GM21619 (cell line): ENCODE results near the gene CRTC2.
A peak's percentile ranks its signal among the peaks of the same experiment; 100 is the strongest.

ENCODE experiments used
- ATAC-seq: cut with Tn5 transposase; IDR thresholded peaks from one replicate; pipeline ENCODE4 v1.9.1; 2021; ENCODE audit not compliant: unreplicated experiment

CRTC2 gene

DNA sequence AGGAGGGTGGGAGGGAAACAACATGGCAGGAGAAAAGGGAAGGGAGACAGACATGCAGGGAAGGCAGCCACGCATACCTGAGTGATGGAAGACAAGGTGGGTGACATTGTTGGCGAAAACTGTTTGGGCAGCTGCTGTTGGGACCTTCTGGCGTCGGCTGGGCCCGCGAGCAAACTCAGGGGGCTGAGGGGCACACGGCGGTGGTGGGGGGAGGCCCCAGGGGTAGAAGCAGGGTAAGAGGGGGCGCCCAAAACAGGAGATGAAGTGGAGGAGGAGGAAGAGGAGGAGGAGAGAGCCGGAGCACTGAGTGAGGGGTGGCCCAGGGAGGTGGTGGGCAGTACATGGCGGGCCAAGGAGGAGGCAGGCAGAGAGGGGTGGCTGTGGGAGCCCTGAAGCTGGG, 7.2 kb downstream of the CRTC2 start:
- ATAC-seq, result no peak

- ATAC-seq, result peak; percentile 53
Observed at GRCh38 chr1:153946622-153947241, 11.7 kb downstream of the CRTC2 start, which contains the start of gene DENND4B. Gene DENND4B, minus strand, starts transcription at chr1:153946718. Its CDS starts 2,344 bp downstream, at chr1:153944374.

DNA sequence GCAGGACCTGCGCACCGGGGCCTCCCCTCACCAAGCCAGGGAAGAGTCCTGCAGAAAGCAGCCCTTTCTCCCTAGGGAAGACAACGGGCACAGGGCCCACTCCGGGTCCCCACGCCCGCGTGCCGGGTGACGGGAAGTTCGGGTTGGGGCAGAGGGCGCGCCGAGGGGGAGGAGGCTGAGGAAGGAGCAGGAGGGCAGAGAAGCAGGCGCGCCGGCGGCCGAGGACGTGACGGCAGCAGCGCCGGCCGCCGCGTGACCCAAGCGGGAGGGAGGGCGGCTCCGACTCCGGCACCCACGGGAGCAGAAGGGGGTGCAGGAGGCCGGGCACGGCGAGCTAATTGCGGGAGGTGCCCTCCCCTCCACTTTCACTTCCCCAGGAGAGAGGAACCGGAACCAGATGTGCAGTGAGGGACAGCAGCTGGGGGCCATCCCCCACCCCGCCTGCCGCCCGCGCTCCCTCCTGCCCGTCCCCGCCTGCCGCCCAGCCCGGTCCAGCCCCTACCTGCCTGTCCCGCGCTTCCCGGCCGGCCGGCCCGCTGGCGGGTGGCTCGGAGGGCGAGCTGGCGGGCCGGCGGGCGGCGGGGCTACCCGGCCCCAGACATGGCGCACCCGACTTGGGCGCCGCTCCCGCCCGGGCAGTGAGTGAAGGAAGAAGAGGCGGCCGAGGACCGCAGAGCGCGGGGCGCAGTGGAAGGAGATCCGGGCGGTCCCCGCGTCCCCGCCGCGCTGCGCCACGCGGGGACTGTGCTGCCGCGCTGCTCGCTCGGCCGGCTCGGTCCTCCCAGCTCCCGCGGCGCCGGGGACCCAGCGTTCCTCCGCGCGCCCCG, 12.4 kb downstream of the CRTC2 start:
- ATAC-seq, result peak; percentile 73

DNA sequence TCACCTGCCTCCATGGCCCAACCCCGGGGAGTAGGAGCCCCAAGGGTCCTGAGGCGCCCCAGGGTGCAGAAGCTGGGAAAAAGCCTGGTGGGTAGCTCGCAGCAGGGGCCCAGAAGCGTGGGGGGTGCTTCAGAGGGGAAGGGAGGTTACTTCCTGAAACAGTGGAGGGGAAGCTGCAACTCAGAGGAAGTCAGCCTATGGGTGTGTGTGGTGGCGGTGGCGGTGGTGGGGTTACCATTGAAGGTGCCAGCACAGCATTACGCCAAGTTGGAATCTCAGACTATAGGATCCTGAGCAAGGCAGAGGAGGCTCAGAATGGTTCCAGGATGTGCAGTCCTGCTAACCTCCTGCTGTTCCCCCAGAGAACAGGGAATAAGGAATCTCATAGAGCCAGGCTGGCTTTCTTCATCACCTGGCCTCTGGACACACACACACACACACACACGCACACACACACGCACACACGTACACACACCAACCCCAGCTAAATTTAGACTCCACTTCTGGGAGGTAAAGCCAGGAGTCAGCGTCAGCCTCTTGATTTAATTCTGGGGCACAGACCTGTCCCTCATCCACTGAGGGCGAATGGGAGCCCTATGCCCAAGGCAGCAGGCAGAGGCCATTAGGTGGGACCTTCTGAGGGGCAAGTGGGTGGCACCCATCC, 13.1 kb downstream of the CRTC2 start:
- peak; percentile 11 for ATAC-seq

GRCh38 chr1:153944827-153945117, 13.6 kb downstream of the CRTC2 start:
- ATAC-seq, result no peak

GRCh38 chr1:153944005-153944826, 14.2 kb downstream of the CRTC2 start:
- ATAC-seq, result no peak

- no peak for ATAC-seq
Observed at GRCh38 chr1:153942766-153943549, 15.5 kb downstream of the CRTC2 start.

DNA sequence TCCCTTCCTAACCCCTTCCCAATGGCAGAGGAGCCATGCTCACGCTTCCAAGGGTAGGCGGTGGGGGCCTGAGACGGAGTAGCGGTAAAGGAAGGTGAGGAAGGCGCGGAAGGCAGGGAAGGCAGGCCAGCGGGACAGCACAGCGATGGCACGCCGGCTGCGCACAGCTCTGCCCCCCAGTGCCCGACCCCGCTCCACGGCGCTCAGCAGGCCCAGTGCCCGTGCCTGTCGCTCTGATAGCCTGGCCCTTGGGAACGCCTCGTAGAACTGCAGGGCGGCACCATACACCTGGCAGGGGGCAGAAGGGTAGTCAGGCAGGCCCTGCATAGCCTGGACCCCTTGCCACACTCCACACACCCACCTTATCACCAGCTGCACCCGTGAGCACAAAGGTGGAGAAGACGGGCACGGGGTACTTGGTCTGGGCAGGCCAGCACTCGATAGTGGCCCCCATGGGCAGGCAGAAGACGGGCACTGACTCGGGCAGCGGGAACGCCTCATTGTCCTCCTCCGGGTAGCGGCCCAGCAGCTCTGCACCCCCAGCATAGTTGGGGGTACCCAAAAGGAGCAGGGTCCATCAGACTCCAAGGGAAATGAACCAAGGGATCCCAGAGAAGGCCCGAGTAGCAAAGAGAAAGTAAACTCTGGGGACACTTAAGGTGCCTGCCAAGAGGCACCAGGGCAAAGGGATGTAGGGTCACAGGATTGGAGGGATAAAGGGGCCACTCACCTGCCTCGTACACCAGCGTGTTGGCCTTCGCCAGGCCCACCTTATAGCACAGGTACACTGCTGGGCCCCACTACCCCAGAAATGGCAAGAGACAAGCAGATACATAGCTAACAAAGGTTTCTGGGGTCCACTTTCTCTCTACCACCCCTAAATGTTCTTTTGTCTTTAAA, 16.3 kb downstream of the CRTC2 start:
- no peak for ATAC-seq

- ATAC-seq, result no peak
Observed at GRCh38 chr1:153940756-153941155, 17.7 kb downstream of the CRTC2 start.

- ATAC-seq, result no peak
Observed at GRCh38 chr1:153939476-153939875, 18.9 kb downstream of the CRTC2 start.

DNA sequence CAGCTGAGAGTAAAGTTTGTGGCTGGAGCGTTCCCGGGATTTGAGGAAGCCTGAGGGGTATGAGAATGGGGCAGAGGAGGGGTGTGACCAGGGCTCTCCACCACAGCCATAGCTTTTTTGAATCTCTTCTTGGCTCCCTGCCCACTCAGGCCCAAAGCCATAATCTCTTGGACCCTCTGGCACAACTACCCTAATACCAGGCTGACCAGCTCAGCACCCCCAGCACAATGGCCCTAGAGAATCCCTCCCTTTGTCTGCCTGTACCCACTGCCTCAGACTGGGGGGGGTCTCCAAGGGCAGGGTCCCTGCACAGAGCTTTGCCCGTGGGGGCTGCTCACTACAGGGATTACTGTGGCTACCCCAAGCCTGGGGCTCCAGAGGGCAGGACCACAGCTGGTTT, 19.4 kb downstream of the CRTC2 start:
- ATAC-seq, result no peak

DNA sequence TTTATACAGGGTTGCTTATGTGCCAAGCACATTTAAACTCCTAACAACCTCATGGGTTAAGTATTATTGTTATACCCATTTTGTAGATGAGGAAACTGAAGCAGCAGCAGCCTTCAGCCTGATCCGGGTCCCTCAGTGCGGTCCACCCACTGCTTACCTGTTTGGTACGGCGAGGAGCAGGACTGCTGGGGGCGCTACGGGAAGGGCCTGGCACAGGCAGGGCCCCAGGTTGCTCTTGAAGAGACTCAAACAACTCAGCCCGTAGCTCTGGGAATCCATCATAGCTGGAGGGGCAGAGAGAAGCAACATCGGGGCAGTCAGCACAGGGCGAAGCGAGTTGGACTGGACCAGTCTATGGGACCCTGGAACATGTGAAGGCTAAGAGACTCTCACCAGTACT, 21.1 kb downstream of the CRTC2 start:
- no peak for ATAC-seq

DNA sequence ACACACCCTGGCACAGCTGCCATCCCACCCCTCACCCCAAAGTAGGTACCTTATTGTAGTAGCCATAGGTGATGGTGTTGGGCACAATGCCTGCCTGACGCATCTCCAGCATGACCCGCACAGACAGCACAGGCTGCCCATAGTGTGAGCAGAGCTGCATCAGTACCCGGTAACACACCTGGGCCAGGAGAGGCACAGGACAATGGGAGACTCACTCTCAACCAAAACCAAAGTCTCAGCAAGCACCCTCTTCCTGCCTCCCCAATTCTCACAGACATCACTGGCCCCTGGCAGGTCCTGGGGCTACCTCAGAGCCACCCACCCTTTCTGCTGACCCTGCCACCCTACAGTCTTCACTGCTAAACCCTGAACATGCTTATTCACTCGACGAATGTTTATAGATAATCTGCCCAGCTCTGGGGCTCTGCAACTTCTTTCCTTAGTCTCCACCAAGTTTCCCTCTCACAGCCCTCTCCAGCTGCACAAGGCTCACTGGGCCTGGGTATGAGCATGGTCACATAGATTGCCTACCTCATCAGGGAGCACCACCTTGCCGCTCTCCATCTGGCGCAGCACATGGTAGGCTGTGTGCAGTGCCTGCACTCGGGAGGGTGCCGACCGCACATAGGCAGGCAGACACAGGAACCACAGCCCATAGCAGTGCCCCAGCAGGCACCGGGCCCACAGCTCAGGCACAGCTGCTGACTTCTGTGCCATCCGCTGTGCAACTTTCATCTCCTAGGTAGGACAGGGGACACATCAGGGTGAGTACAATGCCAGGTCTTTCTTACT, 22.2 kb downstream of the CRTC2 start:
- ATAC-seq, result no peak

DNA sequence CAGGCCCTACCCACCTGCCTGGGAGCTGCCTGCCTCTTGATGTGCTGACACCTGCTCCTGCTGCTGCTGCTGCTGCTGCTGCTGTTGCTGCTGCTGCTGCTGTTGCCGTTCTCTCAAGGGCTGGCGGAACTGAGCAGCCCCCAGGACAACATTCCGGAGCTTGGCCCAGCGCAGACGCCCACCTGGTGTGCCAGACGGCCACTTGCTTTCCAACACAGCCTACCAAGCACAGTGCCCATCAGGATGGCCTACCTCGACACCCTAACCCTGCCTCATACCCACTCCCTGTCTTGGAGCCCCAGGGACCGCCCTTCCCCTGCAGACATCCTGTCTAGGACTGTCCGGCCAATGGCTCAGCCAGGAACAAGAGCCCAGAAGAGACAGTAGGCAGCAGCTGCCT, 23.7 kb downstream of the CRTC2 start:
- no peak for ATAC-seq

DNA sequence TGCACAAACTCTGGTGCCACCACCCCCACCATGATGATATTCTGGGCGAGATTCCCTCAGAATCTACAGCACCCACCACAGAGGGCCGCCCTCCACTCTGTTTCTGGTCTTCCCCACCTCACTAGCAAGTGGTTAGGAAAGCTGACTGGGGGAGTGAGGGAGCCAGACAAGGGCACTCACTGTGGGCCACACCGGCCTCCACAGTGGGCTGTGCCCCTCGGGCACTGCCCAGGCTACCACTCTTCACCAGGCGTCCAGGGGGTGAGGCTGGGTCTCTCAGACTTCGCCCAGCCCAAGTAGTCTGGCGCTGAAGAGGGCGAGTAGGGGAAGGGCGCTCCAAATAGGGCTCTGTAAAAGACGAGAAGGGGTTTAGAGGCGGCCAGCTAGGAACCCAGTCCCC, 24.5 kb downstream of the CRTC2 start:
- no peak for ATAC-seq

DNA sequence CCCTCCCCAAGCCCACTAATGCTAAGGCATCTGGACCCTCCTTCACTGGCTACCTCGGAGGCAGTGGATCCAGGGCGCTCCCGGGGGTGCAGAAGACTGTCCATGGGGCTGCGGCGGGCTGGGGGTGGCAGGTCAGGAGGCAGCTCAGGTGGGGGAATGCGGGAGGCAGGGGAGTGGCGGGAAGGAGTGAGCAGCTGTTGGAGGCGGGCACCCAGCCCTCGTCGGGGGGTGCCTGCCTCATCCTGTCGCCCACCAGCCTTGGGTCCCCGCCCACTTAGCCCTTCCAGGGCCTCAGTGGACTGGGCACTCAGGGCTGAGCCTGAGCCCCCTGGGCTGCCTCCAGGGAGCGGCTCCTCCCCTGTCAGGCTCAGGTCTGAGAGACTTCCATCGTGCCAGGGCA, 25.0 kb downstream of the CRTC2 start:
- no peak for ATAC-seq

DNA sequence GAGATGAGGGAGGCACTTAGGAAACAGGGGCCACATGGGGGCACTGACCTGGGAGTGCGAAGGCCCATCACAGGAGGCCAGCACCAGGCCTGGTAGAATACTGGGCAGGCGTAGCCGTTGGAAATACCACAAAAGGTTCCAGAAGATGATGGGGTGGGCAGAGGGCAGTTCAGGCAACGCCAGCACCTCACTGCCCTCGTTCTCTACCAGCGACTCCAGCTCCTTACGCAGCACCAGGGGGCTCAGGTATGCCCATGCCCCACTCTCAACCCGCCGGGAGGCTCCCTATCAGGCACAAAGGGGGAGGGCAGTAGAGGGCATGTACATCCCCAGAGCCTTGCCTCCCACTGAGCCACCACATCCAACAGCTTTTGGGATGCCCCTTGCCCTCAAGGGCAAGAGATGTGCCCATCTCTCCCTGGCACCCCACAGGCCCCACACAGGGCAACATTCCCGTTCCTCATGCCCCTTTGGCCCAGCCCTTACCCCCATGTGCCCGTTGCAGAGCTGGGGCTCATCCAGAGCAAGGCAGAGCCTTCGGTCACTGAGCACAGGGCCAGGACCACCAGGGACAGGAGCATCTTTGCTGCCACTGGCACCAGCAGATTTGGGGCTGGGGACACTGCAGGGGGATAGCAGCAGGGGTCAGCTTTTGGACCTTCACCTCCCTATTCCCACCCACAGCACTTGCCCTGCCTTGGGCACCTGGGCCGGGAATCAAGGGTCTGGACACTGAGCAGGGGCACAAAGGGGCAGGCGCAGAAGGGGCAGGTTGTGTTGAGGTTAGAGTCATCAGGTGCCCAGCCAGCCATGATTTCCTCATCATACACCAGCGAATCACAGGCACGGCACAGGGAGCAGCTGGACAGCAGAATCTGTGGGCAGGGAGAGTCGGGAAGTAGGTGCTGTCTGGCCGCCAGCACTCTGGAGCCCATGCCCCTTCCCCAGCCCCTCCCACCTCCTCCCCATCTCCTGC, 26.0 kb downstream of the CRTC2 start:
- ATAC-seq, result no peak
